DOHH2 (cell line): Measurements from ENCODE around the gene NR3C2.

Source experiments
- H3F3A ChIP-seq: fragments of 200-600 bp; sonication (generic), shearing (Covaris generic); 2 replicates; pipeline ENCODE4 v1.6.0; 2016; ENCODE audit warnings: antibody characterized with exemption, mild to moderate bottlenecking; ENCODE audit not compliant: control insufficient read depth, insufficient read depth
- H3K27ac ChIP-seq: fragments of 200-600 bp; sonication (generic); 2 replicates; pipeline ENCODE4 v1.5.1; 2014; ENCODE audit warnings: low read depth, mild to moderate bottlenecking, low read length, moderate library complexity
- H3K27me3 ChIP-seq: fragments of 200-600 bp; sonication (generic); 2 replicates; pipeline ENCODE4 v1.6.1; 2014; ENCODE audit warnings: mild to moderate bottlenecking, low read length, mixed read lengths; ENCODE audit not compliant: control insufficient read depth
- H3K36me3 ChIP-seq: fragments of 200-600 bp; sonication (generic); 2 replicates; pipeline ENCODE4 v1.6.1; 2014; ENCODE audit warnings: mild to moderate bottlenecking, low read length, moderate library complexity, mixed read lengths; ENCODE audit not compliant: control insufficient read depth
- H3K4me1 ChIP-seq: fragments of 200-600 bp; sonication (generic); 2 replicates; pipeline ENCODE4 v1.6.1; 2014; ENCODE audit warnings: mild to moderate bottlenecking, low read length, mixed read lengths; ENCODE audit not compliant: control insufficient read depth
- H3K4me2 ChIP-seq: fragments of 200-600 bp; sonication (generic); 2 replicates; pipeline ENCODE4 v1.6.0; 2014; ENCODE audit warnings: mild to moderate bottlenecking, low read length, moderate library complexity
- H3K4me3 ChIP-seq: fragments of 200-600 bp; sonication (generic); 2 replicates; pipeline ENCODE4 v1.5.1; 2014; ENCODE audit warnings: mild to moderate bottlenecking, low read length, mixed read lengths
- H3K79me2 ChIP-seq: fragments of 200-600 bp; sonication (generic); 2 replicates; pipeline ENCODE4 v1.6.1; 2014; ENCODE audit warnings: mild to moderate bottlenecking, low read length, mixed read lengths; ENCODE audit not compliant: control insufficient read depth
- H3K9me2 ChIP-seq: fragments of 200-600 bp; sonication (generic); replicated peaks from 2 replicates; pipeline ENCODE4 v1.6.1; 2014; ENCODE audit warnings: mild to moderate bottlenecking, low read length, mixed read lengths; ENCODE audit not compliant: control insufficient read depth
- H3K9me3 ChIP-seq: fragments of 200-600 bp; sonication (generic); 2 replicates; pipeline ENCODE4 v1.6.1; 2014; ENCODE audit warnings: antibody characterized with exemption, low read length, mixed read lengths; ENCODE audit not compliant: control insufficient read depth, insufficient read depth
- H4K20me1 ChIP-seq: fragments of 200-600 bp; sonication (generic); 2 replicates; pipeline ENCODE4 v1.6.0; 2014; ENCODE audit warnings: low read depth, mild to moderate bottlenecking, antibody characterized with exemption, low read length, moderate library complexity; ENCODE audit not compliant: control insufficient read depth, insufficient read depth
- EZH2phosphoT487 ChIP-seq: fragments of 200-600 bp; sonication (generic); IDR thresholded peaks from 2 replicates; pipeline ENCODE4 v1.6.1; 2017; ENCODE audit warnings: borderline replicate concordance, mild to moderate bottlenecking, antibody characterized with exemption, low read length, moderate library complexity, mixed read lengths
- TF ChIP-seq, protein P1 (sequence below): fragments of 200-600 bp; sonication (generic); IDR thresholded peaks from one replicate; pipeline ENCODE4 v1.5.1; 2014; ENCODE audit warnings: antibody characterized with exemption, mild to moderate bottlenecking, low read depth, low read length; ENCODE audit not compliant: poor library complexity, severe bottlenecking

Gene NR3C2

DNA sequence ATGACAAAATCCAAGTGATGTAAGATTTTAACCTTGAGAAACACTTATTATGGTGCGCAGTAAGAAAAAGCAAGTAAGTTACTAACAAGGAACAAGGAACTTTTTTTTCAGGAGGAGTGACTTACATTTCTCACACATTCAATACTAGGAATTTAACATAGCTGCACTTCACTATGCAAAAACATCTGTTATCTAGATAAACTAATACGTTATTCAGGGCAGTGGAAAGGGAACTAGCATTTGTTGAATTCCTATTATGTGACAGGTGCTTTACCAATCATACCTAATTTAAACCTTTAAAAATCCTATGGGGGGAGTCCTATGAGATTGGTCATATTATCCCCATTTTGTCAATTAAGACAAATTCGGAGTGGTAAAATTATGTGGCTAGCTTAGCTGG is 238.0 kb downstream of the NR3C2 start:
- Histone ChIP-seq H4K20me1 (no peaks in the 10 kb centered on the region), H3K27ac (no peak overlapping the region), H3F3A (no peaks in the 10 kb centered on the region), H3K9me2 (no peaks in the 10 kb centered on the region), H3K36me3 (no peaks in the 10 kb centered on the region), H3K4me2 (no peak overlapping the region), H3K79me2 (no peaks in the 10 kb centered on the region), H3K4me3 (no peak overlapping the region), H3K9me3 (no peaks in the 10 kb centered on the region), H3K4me1 (no peaks in the 10 kb centered on the region), H3K27me3 (no peaks in the 10 kb centered on the region)
- TF ChIP-seq EZH2phosphoT487, result no peak
- TF ChIP-seq, protein P1, sequence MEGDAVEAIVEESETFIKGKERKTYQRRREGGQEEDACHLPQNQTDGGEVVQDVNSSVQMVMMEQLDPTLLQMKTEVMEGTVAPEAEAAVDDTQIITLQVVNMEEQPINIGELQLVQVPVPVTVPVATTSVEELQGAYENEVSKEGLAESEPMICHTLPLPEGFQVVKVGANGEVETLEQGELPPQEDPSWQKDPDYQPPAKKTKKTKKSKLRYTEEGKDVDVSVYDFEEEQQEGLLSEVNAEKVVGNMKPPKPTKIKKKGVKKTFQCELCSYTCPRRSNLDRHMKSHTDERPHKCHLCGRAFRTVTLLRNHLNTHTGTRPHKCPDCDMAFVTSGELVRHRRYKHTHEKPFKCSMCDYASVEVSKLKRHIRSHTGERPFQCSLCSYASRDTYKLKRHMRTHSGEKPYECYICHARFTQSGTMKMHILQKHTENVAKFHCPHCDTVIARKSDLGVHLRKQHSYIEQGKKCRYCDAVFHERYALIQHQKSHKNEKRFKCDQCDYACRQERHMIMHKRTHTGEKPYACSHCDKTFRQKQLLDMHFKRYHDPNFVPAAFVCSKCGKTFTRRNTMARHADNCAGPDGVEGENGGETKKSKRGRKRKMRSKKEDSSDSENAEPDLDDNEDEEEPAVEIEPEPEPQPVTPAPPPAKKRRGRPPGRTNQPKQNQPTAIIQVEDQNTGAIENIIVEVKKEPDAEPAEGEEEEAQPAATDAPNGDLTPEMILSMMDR, result no peak

DNA sequence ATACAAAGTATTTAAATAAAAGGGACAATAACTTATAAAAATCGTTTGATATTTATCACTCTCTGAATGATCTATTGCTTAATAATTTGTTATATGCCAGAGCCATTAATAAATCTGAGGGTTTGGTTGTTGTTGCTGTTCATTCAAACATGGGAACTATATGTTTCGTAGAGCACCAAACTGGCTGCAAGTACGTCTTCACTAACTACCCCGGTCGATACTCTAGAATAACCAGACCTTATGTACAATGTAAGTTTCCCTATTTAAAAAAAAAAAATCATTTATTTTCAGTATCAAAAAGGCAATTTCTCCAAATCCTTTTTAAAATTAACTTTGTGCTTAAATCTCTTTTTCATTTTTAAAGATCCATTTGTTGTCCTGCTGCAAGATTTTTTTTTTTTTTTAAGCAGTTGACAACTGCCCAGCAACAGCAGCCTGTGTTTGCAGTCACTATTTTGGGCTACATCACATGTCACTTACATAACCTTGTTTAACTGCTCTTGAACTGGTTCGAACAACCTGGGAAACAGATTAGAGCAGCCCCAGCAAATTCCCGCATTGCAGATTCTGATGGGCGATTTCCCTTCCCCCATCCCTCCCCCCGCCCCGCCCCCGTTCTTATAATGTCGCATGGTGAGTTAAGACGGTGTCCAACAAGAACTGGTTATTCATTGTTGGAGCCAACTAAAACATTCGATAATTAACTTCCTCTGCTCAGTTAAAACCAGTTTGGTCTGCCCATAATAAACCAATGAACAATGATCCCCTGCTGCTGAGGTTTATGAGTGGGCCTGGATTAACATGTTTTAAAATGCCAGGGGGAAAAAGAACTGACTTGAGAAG is 238.9 kb downstream of the NR3C2 start:
- no peak for TF ChIP-seq EZH2phosphoT487
- TF ChIP-seq, protein P1, result no peak
- Histone ChIP-seq H3F3A (no peaks in the 10 kb centered on the region), H3K79me2 (no peaks in the 10 kb centered on the region), H3K4me3 (no peak overlapping the region), H3K9me2 (no peaks in the 10 kb centered on the region), H3K27me3 (no peaks in the 10 kb centered on the region), H3K4me2 (no peak overlapping the region), H4K20me1 (no peaks in the 10 kb centered on the region), H3K27ac (no peak overlapping the region), H3K36me3 (no peaks in the 10 kb centered on the region), H3K4me1 (no peaks in the 10 kb centered on the region), H3K9me3 (no peaks in the 10 kb centered on the region)

DNA sequence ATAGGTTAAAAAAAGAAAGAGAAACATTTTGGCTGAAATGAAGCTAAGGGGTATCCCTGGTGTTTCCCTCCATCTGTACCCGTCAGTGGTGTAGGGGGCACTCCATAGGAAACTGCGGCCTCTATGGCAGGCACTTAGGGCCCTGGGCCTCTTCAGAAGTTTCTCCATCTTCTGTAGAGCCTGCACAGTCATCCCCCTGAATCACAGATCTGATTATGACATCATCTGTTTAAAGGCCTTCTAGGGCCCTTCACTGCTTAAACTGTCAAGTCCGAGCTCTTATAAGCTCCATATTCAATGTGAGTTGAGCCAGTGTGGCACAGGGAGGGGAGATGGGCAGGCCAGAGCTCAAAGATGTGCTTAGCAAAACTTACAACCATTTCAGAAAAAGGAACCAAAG is 241.3 kb downstream of the NR3C2 start:
- H3F3A ChIP-seq, result no peaks in the 10 kb centered on the region
- TF ChIP-seq, protein P1, result no peak
- no peak for TF ChIP-seq EZH2phosphoT487
- H4K20me1 ChIP-seq, result no peaks in the 10 kb centered on the region

More for the DNA sequence above, 241.3 kb downstream of the NR3C2 start:
- no peaks in the 10 kb centered on the region for H3K79me2 ChIP-seq
- H3K27ac ChIP-seq, result no peak overlapping the region
- no peak overlapping the region for H3K4me2 ChIP-seq
- no peaks in the 10 kb centered on the region for H3K9me3 ChIP-seq
- no peaks in the 10 kb centered on the region for H3K36me3 ChIP-seq
- H3K4me1 ChIP-seq, result no peaks in the 10 kb centered on the region
- H3K9me2 ChIP-seq, result no peaks in the 10 kb centered on the region
- no peak overlapping the region for H3K4me3 ChIP-seq
- H3K27me3 ChIP-seq, result no peaks in the 10 kb centered on the region
